HG03139 (cell line): ENCODE data around the gene THSD4.

Source experiments
- ATAC-seq: cut with Tn5 transposase; IDR thresholded peaks from one replicate; pipeline ENCODE4 v1.9.1; 2021; ENCODE audit not compliant: unreplicated experiment

THSD4 gene

DNA sequence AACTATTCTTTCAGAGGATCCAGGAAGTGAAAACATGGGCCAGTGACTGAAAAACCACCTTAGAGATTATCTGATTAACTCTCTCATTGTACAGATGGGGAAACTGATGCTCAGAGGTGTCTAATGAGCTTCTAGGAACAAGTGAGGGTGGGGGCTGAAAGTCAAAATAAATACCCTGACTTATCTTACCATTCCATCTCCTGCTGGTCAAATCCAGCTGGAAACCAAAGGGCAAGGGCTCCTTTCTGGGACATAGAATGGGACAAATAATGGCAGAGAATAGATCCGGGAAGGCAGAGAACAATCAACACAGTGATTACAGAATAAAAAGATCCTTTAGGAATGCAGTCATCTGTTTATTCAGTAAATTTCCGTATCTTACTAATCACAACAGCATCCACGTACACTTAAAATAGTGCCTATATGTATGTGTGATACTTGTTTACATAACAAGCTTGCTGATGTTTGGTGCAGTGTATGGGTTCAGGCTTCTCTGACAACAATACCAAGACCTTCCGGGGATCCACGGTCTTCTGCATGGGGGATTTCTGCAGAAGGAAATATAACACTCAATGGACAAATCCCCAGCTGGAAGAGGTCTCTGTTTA lies 173.2 kb downstream of the THSD4 start:
- no peak for ATAC-seq

DNA sequence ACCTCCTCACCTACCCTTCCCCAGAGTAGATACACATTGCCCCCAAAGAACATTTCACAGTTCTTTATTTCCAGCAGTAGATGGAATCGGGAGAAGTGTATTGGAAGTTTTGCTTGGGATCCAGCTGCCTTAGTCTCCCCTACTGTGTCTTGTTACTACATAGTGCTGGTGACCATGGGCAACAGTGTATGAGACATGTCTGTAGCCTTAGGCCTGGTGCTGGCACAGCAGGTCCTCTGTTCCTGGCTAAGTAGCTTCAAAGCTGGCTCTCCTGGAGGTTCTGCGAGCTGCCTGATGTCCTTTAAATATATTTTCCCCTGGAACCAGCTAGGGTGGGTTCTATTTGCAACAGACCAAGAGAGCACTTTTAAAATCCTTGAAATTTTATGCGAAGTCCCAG lies 174.7 kb downstream of the THSD4 start:
- no peak for ATAC-seq

DNA sequence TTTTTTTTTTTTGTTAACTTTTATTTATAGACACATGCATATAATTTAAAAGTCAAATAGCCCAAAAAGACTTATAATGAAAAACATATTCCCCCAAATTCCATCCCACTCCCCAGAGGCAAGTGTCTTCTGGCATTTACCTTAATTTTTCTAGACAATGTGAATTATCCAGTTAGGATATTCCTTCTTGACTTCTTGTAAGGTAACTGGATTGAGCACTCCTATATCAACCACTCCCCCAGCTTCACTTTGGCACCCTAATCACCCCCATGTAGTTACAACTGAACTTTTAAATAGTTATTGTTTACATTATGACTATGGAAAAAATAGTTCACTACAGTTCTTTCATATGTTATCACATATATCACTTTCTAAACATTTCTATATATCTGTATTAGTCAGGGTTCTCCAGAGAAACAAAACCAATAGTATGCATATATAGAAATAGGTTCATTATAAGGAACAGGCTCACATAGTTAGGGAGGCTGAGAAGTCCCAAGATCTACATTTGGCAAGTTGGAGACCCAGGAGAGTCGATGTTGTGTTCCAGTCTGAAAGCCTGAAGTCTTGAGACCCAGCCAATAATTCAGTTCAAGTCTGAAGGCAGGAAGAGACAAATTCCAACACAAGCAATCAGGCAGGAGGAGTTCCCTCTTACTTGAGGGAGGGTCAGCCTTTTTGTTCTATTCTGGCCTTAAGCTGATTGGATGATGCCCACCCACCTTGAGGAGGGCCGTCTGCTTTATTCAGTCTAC lies 175.8 kb downstream of the THSD4 start:
- no peak for ATAC-seq

DNA sequence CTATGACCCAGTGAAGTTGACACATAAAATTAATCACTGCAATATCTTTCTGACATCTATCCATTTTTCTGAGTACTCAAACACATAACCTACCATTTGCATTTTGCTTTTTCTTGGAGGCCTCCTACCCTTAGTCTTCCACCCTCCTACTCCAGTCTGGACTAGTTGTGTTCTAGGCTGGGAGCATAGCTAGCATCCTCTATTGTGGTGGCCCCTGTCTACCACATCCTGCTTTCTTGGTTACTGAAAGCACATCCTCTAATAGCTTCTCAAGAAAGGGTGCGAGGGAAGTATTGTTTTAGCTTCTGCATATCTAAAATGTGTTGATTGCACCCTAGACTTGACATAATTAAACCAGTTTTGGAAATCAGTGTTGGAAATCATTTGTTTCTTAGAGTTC lies 176.5 kb downstream of the THSD4 start:
- ATAC-seq, result no peak

- no peak for ATAC-seq
These were observed 178.5 kb downstream of the THSD4 start for GRCh38 chr15:71293723-71294122.

DNA sequence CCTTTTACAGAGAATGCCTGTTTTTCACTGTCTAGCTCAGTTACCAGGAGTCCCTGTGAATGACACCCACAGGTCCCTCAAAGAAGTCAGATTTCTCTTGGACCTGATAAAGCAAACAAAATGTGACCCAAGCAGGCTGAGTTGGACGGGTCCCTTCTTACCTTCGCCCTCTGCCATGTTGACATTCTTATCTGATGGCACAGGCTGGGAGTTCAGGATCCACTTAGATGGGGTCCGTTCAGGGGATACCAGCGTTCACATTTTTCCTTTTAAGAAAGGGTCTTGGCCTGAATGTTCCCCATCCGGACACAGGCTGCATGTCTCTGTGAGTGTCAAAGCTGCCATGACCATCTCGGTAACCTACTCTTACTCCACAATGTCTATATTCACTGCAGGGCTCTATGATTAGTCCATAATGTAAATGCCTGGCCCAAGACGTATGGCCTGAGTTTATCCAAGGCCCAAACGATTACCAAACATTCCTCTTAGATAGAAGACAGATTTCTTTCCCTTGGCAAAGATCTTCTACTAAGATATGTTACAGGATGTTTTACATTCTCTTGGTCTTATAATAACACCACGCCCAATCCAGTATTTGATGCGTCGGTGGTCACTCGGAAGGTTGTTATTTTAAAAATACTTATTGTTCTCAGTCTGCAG lies 179.1 kb downstream of the THSD4 start:
- ATAC-seq, result no peak

DNA sequence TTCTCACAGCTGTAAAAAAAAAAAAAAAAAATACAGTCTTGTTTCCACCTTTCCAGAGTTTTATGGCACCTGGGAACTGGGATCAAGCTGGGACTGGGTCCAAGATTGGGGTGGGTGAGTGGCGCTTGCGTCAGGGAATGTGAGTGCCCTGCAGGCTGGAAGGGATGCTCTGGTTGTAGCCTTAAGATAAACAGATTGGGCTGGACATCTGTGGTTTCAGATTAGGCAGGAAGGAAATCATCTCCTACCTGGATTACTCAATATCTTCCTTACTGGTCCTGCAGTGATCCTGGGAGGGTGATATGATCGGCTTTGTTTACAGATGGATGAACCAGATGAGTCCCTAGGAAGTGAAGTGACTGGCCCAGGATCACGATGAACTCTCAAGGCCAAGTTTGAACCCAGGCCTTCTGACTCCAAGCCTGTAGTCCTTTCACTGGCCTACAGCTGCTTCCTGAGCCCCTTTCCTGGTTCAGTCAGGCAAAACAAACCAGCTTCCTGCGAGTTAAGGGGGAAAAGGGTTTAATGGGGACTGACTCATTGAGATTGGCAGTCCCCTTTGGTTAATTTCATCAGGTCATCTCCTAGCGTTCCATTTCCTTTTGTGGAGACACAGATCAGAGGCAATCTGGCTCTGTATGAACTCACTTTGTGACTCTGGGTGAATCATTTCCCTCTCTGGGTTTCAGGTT lies 179.8 kb downstream of the THSD4 start:
- no peak for ATAC-seq

DNA sequence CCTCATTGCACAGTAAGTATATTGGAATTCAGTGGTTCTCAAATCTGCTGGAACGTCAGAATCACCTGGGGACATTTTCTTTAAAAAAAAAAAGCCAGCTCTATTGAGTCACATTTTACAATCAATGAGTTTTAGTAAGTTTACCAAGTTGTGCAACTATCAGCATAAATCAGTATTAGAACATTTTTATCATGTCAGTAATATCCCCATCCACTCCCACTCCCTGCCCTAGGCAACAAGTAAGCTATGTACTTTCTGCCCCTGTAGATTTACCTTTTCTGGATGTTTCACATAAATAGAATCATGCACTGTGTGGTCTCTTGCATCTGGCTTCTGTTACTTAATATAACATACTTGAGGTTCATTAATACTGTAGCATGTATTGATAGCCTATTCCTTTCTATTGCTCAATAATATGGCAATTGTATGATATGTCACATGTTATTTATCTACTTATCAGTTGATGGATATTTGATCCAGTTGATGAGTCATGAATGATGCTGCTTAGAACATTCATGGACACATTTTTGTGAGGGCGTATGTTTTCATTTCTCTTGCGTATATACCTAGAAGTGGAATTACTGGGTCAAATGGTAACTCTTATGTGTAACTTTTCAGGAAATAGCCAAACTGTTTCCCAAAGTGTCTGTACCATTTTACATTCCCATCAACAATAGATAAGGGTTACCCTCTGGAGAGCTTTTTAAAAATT lies 180.5 kb downstream of the THSD4 start:
- ATAC-seq, result no peak

DNA sequence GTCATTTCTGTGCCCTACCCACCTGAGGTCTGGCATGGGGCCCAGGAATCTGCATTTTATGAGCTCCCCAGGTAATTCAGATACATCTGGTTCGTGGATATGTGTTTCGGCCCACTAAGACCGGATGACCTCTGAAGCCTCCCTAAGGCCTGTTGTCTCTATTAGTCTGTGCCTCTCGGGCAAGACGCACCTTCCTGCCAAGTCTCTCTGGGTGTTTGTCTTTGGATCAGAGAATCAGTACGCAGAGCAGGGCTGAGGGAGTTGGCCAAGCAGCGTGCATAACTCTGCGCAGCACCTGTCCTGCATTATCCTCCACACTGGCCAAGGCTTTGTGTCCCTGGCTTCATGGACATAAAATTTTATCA lies 181.0 kb downstream of the THSD4 start:
- ATAC-seq, result no peak

DNA sequence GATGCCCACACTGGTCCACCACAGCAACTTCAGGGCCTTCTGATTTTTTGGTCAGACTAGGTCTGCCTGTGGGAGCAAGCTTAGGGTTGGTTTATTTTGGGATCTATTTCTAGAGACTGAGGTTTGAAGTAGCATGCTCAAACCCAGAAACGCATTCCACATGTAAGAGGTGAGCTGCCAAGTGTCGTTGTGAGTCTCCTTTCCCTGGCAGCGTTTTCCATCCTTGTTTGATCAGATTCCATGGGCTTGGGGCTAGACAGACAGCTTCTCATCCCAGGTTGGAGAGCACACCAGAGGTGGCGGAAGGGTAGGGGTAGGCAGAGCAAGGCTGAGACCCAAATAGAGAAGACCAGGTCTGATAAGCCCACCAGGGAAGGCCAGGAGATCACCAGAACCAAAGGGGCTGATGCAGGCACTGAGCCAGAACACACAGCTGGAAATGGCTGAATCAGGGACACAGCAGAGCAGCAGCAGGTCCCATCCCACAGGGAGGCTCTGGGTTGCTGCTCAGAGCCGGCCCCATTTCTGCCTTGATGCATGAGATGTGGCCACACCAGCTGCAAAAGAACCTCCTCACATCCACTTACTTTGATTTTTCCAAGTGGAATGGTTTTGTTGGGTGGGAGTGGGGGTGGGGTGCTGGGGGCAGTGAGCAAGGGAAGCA lies 186.8 kb downstream of the THSD4 start:
- no peak for ATAC-seq

GRCh38 chr15:71302861-71303410 lies 187.7 kb downstream of the THSD4 start:
- ATAC-seq, result no peak

- ATAC-seq, result no peak
These were observed 188.7 kb downstream of the THSD4 start for GRCh38 chr15:71303977-71304376.

DNA sequence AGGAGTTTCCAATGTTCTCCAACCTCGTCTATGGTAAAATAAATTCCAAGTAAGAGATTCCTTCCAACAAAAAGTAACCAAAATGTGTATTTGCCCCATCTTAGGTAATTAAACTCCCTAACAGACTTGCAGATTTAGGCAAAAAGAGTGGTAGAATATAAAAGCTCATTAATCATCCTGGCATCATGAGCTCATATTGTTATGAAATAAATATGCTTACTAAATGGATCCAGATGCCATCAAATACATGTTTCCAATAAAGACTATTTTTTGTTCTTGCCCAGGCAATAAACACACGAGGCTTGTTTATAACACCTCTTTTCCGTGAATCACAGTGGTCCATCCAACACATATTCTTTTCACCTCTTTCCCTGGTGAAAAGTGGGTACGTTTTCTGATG lies 189.4 kb downstream of the THSD4 start:
- no peak for ATAC-seq

- no peak for ATAC-seq
These were observed 191.3 kb downstream of the THSD4 start for GRCh38 chr15:71306538-71306937.

DNA sequence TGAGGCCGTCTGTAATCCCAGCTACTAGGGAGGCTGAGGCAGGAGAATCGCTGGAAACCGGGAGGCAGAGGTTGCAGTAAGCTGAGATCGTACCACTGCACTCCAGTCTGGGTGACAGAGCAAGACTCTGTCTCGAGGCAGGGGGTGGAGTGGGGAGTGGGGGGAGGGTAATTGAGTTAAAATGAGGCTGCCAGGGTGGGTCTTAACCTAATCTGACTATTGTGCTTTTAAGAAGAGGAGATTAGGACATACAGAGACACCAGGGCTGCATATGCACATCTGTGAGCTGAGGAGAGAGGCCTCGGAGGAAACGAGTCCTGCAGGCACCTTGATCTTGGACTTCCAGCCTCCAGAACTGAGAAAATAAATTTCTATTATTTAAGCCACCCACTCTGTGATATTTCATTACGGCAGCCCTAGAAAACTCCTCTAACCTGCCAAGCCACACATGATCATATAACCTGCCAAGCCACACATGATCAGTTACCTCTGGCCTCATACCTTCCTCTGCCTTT lies 197.0 kb downstream of the THSD4 start:
- ATAC-seq, result no peak

GRCh38 chr15:71312731-71313460 lies 197.6 kb downstream of the THSD4 start:
- no peak for ATAC-seq

GRCh38 chr15:71313806-71314205 lies 198.5 kb downstream of the THSD4 start:
- ATAC-seq, result no peak

DNA sequence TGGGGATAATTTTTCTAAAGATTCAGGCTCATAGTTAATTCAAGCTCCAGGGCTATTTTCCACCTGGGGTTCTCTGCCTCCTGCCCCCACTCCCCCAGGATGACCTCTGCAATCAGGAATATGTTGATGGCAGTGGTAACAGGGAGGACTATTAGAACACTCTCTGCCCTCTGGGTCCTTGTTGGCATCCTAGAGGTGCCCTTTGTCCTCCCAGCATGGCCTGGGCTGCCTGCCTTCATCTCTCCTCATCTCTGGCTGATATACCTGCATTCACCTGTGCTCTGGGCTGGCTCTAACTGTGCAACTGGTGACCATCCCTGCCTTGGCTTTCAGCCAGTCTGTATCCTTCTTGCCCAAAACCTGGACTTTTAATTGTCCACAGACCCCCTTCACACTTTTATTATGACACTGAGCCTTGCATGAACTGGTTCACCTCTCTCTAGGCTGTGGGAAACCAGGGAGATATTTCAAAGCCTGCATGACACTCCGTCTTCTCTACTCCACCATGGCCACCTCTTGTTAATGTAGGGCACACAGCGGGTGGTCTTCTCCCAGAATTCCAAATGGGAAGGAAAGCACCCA lies 199.8 kb downstream of the THSD4 start:
- ATAC-seq, result no peak

- ATAC-seq, result no peak
These were observed 201.6 kb downstream of the THSD4 start for GRCh38 chr15:71316911-71317310.
